ENCODE measurements around the gene ALPP.

GRCh38 chr2:232333361-232334135, 45.0 kb upstream of the ALPP start:
- TF ChIP-seq CTCF (IDR thresholded peaks at IDR 0.05) (peak in 1 of 6 experiments; percentile 20), POLR2A (IDR thresholded peaks at IDR 0.05) (no peak)
